ENCODE results near the gene CLN6.
"Not testable (repeated sequence)": the region's sequence is repeated elsewhere in the genome, so short reads cannot be mapped to it uniquely, and the experiment has no call there.

Gene CLN6

DNA sequence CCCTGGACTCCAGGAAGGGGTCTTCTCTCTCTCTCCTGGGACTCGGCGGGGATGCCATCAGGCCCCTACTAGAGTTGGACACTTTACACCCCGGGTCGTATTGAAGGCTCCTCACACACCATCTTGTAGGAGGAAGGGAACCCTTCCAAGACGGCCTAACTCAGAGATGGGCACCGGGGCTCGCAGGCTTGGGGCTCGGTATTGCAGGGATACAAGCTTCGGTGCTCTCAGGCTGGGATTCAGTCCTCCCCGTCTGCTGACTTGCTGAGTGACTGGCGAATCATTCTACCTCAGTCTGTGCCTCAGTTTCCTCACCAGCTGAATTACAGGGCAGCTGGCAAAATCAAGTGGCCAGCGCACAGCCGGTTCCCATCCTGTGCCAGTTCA lies 24.0 kb downstream of the CLN6 start:
- no peak for DNase-seq

- no peak for DNase-seq
Measured at GRCh38 chr15:68204776-68205557, 24.6 kb downstream of the CLN6 start, which contains the start of gene CALML4. CALML4 (minus strand) TSS chr15:68205332; CDS start chr15:68205247, 85 bp downstream.

- DNase-seq, result no peak
Measured at GRCh38 chr15:68204361-68204760, 25.2 kb downstream of the CLN6 start.

- DNase-seq, result no peak
Measured at GRCh38 chr15:68203956-68204355, 25.6 kb downstream of the CLN6 start.

DNA sequence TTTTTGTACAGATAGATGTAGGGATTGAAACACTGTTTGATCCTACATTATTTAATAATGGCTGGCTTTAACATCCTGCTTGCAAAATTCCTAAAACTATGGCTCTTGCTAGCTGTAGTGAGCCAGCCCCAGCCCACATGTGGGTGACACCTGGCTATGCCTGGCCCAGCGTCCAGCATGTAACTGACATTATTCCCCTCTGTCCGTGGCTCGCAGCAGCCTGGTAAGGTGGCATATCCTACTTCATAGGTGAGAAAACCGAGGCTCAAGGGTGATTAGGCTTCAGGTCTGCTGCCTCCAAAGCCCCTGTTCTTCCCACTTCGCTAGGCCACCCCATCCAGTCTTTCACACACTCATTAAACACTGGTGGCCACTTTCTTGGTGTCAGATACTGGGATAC lies 26.0 kb downstream of the CLN6 start:
- no peak for DNase-seq

- DNase-seq, result not testable (repeated sequence)
Measured at GRCh38 chr15:68202994-68203393, 26.5 kb downstream of the CLN6 start.

DNA sequence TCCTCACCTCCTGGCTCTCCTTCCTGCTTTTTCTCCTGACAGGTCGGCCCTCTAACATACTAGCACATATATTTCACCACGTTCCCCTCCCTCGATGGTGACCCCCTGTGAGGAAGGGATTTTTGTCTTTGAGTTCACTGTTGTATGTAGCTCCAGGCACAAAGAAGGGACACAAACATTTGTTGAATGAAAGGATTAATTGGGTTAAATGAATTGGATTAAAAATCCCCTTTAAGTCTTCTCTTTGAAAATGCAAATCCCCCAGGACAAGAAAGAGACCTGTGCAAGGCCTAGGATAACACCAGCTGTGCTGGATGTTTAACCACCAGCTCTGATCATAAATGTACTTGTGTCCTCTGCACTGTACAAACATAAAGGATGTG lies 27.7 kb downstream of the CLN6 start:
- no peak for DNase-seq

DNA sequence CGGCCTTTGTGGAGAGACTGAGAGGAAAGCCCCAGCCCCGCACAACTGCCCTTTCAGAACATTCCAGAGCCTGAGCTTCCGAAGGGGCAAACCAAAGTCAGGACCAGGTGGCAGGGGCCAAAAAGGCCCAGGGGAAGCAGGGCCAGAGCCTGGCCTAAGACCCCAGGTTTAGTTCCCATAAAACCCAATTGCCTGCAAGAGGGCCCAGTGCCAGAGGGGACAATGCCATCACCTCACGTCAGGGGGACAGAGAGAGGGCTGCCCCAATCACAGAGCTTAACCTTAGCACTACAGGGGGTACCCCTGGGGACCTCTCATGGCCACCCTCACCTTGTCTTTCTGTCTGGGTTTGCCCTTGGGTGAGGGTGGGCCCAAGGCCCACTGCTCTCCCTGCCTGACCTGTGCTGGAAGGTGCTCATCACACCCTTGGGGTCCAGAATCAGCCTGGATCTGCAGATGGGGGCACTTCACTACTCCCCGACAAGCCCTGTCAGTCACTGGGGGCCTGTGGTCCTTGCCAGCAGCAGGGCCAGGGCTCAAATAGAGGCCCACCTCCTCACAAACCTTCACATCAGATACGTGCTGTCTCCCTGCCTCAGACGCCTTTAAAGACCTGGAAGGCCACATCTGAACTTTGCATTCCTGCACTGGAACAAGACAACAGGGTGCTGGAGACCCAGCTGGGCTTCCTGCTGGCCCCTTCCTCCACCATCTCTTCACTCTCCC lies 28.2 kb downstream of the CLN6 start:
- no peak for DNase-seq

DNA sequence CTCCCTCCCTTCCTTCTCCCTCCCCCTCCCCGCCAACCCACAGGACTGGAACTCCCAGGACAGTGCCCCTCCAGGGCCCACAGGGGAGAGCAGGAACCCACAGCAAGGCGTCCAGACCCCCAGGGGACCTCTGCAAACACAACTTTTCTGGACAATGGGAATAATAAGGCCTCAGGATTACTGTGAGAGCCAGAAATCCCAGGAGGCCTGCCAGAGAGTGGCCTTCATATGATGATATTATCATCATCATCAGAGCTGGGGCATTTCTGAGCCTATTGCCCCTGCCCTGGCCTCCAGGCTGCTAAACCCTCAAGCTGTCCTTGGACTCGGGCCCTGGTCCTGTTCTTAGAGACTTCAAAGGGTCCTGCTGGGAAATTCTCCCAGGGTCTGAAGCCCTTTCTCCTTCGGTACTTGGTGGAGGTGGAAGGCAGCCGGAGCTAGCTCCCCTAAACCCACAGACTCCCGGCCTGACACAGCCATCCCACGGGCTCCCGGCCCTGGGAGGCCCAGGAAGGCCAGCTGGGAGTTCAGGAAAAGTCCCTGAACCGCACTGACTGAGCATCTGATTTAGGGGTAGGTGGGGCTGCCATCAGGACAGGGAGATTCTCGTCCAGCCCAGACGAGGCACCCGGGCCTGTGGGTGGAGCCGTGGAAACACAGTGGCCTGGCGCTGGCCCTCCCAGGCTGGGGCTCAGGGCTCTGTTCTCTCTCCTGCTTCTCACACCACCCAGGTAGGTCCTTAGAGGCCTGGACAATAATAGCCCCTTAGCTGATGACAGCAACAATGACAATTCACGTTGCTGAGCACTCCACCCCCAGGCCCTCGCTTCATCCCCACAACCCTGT lies 29.3 kb downstream of the CLN6 start:
- DNase-seq, result no peak

GRCh38 chr15:68199340-68199739 lies 30.2 kb downstream of the CLN6 start:
- DNase-seq, result no peak

DNA sequence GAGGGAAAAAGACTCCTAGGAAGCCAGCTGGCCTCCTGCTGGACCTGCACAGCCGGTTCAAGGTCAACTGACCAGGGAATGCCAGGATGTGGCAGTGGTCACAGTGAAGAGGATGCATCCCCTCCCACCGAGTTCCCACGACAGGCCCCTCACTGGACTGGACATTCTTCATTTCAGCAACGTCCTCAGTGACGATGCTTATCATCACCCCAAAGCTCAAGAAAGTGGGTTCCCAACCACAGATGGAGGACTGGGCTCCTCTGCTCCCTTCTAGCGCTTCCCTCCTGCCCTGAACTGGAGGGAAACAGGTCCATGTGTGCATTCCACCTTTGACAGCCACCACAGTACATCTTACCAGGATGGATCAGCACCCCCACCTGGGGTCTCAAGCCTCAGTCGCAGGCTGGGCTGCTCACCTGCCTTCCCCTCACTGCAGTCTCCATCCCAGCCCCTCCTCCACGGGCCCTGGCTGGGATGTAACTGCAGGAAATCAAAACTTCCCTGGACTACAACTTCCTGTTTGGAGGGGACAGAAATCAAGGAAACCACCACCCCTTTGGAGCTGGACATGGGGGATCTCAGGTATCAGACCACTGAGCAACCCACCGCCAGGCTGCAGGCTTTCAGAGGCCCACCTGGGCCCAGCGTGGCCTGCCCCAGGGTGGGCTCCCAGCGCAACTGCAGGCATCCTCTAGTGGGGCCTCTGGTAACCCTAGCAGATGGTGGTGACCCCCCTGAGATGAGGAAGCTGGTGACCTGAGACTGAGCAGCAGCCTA lies 31.7 kb downstream of the CLN6 start:
- no peak for DNase-seq

GRCh38 chr15:68197170-68197492 lies 32.4 kb downstream of the CLN6 start:
- no peak for DNase-seq

DNA sequence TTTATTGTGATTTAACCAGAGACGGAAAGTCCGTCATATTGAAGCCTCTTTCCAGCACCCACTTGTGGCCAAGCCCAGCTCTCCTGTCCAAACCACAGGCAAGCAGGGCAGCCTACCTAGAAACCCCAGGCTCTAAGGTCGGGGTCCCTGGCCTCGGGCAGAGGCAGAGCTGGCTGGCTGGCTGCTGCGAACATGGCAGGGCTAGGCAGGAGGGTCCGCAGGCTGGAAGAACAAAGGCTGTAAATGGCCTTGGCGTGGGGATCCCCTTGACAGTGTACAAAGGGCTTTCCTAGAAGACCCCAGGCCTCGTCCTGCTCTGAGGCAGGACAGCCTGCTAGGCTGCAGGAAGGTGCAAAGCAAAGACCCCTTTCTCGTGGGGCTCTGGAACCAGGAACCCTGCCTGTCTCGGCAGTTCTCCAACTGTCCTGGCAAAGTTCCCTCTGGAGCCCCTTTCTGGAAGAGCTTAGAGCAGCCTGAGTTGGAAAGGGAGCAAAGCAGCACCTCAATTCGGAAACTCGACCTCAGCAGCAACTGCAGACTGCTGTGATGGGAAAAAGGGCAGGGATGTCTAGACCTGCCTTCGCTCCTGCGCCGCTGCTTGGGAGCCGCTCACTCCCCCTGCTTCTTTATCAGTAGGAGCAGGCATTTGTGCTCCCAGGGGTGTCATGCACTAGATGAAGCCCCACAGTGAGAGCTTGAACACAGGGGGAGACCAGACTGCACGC lies 32.9 kb downstream of the CLN6 start:
- DNase-seq, result no peak

DNA sequence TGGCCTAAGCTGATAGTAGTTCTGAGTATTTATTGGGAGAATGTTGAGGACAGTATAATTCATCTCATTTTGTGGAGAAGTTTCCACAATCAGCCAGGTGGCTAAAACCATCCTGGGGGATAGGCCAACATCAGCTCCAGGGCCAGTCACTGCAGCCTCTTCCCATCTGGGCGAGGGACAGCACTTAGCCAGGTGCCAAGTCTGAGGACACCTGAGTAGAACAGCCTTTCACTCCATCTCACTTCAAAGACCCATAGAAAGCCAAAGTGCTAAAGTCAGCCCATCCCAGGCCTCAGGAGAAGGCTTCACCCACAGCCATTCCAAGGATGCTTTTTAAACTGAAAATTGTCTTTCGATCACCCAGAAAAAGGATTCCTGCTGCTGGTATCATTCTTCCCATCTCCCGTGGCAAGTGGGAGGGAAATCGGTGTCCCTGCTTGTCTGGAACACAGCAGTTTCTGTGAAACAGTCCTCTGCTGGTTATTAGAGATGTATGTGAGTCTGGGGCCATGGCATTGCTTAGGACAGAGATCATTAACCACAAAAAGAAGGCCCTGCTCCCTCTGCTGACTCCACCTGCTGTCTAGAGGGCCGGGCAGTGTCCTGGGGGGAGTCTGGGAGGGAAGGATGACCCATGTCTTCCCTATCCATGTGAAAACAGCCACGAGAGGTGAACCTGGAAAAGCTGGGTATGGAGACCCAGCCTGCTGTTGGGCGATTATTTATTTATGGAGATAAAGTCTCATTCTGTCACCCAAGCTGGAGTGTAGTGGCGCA lies 34.0 kb downstream of the CLN6 start:
- no peak for DNase-seq

- DNase-seq, result no peak
Measured at GRCh38 chr15:68192804-68193486, 36.6 kb downstream of the CLN6 start.

DNA sequence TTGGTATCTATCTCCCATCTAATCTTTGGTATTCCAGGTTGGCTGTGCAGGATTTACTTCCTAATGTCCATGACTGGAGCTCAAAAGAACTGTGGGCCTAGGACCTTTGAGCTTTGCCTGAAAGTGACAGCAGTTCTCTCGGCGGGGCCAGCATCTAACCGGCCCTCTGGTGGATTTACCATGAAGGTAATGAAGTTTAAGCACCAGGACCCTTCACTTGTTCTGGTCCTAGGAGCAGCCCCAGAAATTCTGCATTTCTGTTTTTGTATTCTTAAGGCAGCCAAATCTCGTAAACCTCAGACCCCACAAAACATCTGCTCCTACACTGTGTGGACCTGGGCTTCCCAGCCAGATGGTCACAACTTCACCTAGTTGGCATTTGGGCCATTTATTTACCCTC lies 37.4 kb downstream of the CLN6 start:
- DNase-seq, result no peak

DNA sequence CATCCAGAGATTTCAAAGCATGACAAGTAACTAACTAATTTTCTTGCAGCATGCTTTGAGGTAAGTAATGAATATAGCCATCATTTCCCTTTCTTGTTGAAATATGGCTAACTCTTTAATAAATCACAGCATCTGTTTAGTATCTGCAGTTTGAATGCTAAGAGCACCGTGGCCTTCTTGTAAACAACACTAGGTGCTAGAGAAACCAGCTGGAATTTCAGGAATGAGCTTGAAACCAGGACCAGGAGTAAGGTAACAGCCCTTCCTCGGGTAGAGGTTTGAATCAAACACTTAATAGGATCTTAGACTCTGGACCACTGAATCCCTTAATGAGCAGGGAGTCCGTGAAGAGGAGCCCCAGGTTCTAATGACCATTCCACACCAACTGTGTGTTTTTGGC lies 38.0 kb downstream of the CLN6 start:
- DNase-seq, result no peak

- DNase-seq, result no peak
Measured at GRCh38 chr15:68190048-68190447, 39.5 kb downstream of the CLN6 start.

GRCh38 chr15:68188647-68189046 lies 40.9 kb downstream of the CLN6 start:
- DNase-seq, result no peak

GRCh38 chr15:68187559-68187958 lies 42.0 kb downstream of the CLN6 start:
- no peak for DNase-seq
